GM18502 (cell line): ENCODE results near the gene RPTOR.

Experiments used
- ATAC-seq: cut with Tn5 transposase; IDR thresholded peaks from one replicate; pipeline ENCODE4 v1.9.1; 2021; ENCODE audit warnings: mild to moderate bottlenecking; ENCODE audit not compliant: unreplicated experiment, poor library complexity

Gene RPTOR

DNA sequence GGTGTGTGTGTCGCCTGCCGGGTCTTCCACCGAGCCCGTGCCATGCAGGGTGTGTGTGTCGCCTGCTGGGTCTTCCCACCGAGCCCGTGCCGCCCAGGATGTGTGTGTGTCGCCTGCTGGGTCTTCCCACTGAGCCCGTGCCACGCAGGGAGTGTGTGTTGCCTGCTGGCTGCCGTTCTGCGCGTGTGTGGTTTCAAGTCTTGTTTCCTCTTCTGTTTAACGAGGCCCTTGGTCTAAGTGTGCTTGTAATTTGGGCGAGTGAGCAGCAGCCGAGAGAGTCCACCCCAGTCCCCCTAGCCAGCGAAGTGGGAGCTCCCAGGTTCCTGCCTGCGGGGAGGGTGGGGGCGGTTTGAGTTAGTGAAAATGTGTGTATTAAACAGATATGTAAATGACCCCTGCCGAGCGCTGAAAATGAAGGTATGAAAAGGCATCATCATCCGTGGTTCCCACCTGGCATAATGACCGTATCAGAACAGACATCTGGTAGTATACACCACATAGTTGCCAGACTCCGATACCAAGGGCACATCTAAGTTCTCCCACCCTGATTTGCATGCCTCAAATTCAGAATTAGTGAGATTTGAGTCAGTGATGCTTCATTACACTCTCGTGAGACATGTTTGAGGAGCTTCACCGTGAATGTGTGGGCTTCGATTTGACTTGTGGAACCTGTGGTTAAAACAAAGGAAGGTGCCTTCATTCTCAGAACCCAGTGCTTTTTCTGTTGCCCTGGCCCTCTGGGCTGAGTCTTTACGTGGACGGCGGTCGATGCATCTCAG, 332.5 kb downstream of the RPTOR start:
- peak; percentile 91 for ATAC-seq

GRCh38 chr17:80877729-80878303, 333.2 kb downstream of the RPTOR start:
- no peak for ATAC-seq

DNA sequence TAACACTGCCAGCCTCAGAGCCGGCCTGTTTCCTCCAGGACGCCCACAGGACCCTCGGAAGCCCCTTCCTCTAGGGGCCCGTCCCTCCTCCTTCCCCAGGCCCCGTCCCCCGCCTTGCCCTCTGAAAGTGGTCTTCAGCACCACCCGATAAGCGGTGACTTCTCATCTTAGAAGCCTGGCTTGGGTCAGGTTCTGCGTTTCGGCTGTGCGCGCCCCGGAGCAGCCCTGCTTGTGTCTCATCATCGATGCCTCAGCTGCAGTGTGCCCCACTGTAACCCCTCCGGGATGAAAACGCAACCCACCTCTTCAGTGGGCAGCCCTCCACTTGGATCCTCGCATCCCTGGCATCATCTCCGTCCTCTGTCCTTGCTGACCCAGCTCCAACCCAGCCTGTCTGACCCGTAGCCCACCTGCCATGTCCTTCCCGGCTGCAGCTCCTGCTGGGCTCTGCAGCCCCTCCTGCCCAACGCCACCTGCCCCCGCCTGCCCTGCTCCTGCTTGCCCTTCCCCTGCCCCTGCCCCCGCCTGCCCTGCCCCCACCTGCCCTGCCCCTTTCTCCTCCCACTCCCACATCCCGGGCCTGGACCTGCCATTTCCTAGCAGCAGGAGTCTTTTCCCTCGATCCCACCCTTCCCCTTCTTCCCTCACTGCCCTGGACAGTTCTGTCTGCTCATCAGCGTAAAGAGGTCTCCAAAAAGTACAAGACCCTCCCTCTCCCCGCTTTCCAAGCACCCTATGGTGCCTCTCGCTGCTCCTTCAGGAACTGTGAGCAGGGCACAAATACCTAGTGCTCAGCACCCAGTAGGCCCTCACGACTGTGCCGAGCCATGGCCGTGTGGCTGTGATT, 334.5 kb downstream of the RPTOR start:
- no peak for ATAC-seq

DNA sequence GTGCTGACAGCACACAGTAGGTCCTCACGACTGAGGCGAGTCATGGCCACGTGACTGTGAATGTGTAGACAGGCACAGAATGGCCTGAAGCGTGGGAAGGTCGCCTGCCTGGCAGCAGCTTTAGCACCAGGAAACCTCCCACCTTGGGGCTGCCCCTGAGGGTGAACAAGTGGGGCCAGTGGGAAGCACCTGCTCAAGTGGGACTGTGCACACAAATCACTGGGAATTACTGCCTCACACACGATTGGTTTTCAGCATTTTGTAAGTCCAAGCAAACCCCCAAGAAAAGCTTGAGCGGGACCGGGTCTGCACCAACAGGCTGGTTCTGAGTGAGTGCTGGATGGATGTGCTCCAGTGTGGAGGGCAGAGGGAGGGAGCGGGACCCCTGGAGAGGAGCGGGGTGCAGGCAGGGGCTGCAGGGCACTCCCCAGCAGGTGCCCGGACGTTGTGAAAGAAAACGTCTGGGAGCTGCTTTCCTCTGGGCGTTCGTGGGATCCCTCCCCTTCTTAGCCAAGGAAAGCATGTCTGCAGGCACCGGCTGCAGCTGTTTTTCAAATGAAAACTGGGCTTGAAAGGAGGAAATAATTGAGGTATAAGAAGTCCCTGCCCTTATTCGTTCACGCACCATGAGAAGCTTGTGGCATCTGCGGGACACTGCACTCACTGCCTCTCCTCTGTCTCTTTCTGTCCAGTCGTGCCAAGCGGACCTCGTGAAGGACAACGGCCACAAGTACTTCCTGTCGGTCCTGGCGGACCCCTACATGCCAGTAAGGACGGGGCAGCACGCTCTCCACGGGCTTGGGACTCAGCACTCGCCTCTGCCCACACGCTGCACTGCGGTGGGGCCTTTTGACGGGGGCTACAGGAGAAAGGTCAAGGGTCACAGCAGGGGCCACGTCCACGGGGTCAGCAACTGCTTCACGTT, 335.3 kb downstream of the RPTOR start:
- no peak for ATAC-seq

DNA sequence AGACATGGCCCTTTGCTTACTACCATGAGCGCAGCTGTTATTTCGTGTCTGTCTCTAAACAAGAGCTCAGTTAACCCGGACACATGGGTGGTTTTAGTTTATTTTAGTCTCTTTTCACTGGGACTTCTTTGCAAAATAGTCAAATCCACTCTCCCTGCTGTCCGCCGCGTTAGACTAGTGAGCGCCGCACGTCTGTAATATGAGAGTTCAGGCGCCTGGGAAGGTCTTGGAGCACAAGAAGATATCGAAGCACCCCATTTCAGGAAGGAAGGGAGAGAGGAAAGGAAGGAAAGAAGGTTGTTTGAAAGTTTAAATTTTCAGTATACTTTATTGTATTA, 336.0 kb downstream of the RPTOR start:
- ATAC-seq: no peak

GRCh38 chr17:80881306-80881705, 336.7 kb downstream of the RPTOR start:
- no peak for ATAC-seq

- no peak for ATAC-seq
Observed at GRCh38 chr17:80882323-80882722, 337.7 kb downstream of the RPTOR start.

DNA sequence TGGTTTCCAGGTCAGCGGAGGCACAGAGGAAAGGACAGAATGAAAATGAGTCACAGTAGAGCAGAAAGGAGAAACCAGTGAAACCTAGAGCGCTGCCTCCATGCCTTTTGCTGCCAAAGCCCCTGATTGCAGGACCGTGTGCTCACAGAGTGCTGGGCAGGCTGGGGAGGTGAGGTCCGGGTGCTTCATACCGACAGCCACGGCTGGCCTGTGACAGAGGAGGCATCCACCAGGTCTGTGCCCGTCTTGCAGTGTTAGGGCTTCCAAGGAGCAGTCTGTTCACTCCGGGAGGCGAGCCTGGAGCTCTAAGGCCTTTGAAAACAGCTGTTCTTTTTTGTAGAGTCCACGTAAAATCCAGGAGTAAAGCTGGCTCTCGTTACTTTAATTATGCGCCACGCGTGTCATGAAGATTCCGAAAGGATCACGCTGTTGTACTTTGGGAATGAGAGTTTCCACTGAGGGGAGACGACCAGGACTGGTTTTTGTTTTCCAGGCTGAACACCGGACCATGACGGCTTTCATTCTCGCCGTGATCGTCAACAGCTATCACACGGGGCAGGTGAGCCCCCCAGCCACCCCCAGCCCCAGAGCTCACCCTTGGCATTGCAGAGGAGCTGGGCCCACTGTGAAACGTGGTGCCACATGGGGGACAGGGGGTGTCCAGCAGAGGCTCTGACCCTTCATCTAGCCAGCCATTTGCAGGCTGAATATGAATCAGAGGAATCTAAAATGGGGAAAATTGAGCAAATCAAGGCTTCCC, 338.5 kb downstream of the RPTOR start:
- ATAC-seq: no peak

DNA sequence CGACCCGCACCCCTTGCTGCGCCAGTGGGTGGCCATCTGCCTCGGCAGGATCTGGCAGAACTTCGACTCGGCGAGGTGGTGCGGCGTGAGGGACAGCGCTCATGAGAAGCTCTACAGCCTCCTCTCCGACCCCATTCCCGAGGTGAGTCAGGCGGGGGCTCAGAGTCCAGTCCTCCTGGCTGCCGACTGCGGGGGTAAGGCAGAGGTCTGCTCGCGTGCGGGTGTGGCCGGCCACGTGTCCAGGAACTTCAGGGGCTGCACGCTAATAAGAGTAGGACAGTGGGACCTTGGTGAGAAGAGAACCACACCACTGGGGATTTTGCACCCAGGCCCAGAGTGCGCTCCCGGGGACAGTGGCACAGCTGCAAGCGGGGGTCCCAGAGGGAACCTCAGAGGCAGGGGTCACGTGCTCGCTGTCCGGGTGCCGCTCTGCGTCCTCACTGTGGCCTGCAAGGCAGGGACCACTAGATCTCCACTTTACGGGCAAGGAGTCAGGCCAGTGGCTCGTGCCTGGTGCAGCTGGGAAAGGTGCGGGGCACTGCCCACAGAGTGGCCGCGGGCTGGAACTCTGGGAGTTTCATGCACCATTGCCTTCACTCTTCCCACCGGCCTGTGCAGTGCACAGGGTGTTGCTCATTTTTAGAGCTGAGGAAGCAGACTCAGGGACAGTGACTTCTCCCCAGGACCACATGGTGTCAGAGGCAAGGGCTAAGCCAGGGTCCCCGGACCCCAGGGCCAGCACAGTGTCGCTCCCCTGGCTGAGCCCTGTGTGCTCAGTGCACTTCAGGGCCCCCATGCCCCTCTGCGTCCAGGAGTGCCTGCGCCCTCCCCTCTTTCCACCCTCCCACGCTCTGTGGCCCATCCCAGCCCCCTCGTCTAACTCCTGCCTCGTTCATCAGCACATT, 339.4 kb downstream of the RPTOR start:
- ATAC-seq: no peak

DNA sequence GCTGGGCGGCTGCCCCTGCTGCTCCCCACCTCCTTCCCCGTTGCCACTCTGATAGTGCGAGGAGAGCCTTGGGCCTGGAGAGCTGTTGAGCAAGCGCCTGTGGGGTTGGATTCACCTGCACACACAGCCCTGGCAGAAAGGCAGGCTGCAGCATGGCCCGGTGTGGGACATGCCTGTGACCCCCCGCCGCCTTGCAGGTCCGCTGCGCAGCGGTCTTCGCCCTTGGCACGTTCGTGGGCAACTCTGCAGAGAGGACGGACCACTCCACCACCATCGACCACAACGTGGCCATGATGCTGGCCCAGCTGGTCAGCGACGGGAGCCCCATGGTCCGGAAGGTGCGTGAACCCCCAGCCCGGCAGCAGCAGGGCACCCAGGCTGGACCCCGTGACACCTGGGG, 340.2 kb downstream of the RPTOR start:
- no peak for ATAC-seq

- ATAC-seq: no peak
Observed at GRCh38 chr17:80885947-80886582, 341.4 kb downstream of the RPTOR start.

DNA sequence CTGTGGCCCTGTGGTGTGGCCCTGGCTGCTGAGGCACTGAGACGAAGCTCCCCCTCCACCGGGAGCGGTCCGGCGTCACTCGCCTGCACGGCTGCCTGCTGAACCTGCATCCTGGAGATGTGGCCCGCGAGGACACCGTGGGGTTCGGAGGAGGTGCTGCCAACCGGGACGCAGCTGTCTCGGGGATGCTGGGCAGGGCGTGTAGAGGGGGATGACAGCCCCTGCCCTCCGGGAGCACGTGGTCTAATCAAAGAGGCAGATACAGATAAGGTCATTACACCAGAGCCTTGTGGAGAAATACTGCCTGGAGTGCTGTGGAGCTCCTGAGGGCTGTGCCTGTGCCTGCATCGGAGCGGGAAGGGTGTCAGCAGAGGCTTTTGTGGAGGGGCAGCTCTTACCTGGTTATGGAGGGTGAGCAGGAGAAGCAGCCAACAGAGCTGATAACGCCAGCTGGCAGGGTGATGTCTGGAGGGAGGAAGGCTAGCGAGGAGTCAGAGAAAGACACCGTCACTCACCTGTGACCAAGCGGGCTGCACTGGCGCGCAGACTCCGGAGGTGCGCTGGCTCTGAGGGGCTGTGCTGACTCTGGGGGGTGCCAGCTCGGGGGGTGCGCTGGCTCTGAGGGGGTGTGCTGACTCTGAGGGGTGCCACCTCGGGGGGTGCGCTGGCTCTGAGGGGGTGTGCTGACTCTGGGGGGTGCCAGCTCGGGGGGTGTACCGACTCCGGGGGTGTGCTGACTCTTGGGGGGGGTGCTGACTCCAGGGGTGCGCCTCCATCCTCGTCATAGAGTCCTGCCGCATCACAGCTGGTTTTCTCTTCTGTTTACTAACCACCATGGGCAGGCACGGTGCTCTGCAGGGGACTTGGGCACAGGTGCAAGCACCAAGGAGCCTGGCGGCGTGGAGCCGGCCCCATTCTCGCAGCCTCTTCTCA, 342.3 kb downstream of the RPTOR start:
- ATAC-seq: no peak

- no peak for ATAC-seq
Observed at GRCh38 chr17:80887639-80888175, 343.1 kb downstream of the RPTOR start.

- ATAC-seq: no peak
Observed at GRCh38 chr17:80888276-80889160, 343.9 kb downstream of the RPTOR start.

GRCh38 chr17:80889231-80890195, 344.9 kb downstream of the RPTOR start:
- ATAC-seq: no peak
